ENCODE data around the gene GPR152. TPM values are rescaled to one million over a fixed set of nuclear protein-coding genes. Genes with fewer than 3 reads are reported as not detected.
A peak's percentile ranks its signal among the peaks of the same experiment; 100 is the strongest.
"Not testable (repeated sequence)": the region's sequence is repeated elsewhere in the genome, so short reads cannot be mapped to it uniquely, and the experiment has no call there.

Gene GPR152
- total RNA-seq, 1 donor from 2014 or later: not detected

DNA sequence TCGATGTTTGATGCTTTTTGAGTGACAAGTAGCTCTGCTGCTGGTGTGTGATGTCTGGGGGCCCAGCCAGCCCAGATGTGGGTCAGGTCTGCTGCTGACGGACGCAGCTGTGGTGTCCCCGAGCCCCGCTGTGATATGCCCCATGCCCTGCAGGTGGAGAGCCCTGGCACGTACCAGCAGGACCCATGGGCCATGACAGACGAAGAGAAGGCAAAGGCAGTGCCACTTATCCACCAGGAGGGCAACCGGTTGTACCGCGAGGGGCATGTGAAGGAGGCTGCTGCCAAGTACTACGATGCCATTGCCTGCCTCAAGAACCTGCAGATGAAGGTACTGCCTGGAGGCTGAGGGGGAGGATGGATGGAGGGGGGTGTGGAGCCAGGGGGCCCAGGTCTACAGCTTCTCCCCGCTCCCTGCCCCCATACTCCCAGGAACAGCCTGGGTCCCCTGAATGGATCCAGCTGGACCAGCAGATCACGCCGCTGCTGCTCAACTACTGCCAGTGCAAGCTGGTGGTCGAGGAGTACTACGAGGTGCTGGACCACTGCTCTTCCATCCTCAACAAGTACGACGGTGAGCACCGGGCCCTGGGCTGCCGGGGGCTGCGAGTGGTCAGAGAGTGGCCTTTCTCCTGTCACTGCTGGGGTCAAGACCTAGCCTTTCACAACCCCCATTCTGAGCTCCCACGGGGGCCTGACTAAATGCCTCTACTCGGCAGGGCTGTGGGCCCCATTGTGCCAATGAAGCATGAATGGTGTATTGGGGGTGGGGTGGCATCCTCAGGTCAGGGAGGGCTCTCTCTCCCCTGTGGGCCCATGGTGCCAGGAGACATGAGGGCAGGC is 37.6 kb upstream of the GPR152 start:
- Mint-ChIP-seq H3K36me3 (peaks cover 9% of the 10 kb centered on the region), H3K27ac (peak overlapping the region; percentile 39), H3K9me3 (no peaks in the 10 kb centered on the region), H3K27me3 (no peaks in the 10 kb centered on the region), H3K4me3 (no peak overlapping the region), H3K4me1 (ENCODE audit: unreplicated experiment) (peaks cover 8% of the 10 kb centered on the region)
- TF ChIP-seq, protein P1, sequence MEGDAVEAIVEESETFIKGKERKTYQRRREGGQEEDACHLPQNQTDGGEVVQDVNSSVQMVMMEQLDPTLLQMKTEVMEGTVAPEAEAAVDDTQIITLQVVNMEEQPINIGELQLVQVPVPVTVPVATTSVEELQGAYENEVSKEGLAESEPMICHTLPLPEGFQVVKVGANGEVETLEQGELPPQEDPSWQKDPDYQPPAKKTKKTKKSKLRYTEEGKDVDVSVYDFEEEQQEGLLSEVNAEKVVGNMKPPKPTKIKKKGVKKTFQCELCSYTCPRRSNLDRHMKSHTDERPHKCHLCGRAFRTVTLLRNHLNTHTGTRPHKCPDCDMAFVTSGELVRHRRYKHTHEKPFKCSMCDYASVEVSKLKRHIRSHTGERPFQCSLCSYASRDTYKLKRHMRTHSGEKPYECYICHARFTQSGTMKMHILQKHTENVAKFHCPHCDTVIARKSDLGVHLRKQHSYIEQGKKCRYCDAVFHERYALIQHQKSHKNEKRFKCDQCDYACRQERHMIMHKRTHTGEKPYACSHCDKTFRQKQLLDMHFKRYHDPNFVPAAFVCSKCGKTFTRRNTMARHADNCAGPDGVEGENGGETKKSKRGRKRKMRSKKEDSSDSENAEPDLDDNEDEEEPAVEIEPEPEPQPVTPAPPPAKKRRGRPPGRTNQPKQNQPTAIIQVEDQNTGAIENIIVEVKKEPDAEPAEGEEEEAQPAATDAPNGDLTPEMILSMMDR (conservative IDR thresholded peaks at IDR 0.05): no peak
- no peak for DNase-seq (ENCODE audit: extremely low spot score, unreplicated experiment)

- Mint-ChIP-seq H3K27me3 (no peaks in the 10 kb centered on the region), H3K36me3 (peaks cover 9% of the 10 kb centered on the region), H3K4me1 (ENCODE audit: unreplicated experiment) (peaks cover 15% of the 10 kb centered on the region), H3K9me3 (no peaks in the 10 kb centered on the region), H3K27ac (peak overlapping the region; percentile 39), H3K4me3 (no peak overlapping the region)
- TF ChIP-seq, protein P1 (conservative IDR thresholded peaks at IDR 0.05): no peak
- no peak for DNase-seq (ENCODE audit: extremely low spot score, unreplicated experiment)
These were observed 36.8 kb upstream of the GPR152 start for GRCh38 chr11:67489203-67489884.

DNA sequence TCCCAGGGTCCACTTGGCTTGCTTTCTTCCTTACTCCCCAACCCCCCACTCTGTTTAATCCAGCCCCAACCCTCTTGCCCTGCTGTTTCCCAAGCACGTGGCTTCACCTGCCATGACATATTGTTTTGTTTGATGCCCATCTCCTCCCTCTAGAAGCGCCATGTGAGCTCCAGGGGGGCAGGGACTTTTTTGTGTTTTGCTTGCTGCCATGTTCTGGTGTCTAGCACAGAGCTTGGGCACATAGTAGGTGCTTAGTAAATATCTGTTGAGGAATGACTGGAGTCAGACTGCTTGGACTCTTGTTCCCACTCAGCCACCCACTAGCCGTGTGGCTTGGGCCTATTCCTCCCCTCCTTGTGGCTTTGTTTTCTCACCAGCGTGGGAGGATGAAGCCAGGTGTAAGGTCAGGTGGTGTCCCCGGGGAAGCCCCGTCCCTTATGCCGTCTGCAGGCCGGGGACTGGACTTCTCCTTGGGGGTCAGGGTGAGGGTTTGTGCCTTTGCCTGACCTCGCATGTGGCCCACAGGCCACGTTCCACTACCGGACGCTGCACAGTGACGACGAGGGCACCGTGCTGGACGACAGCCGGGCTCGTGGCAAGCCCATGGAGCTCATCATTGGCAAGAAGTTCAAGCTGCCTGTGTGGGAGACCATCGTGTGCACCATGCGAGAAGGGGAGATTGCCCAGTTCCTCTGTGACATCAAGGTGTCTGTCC is 34.1 kb upstream of the GPR152 start:
- Mint-ChIP-seq H3K27ac (no peak overlapping the region), H3K36me3 (peaks cover 13% of the 10 kb centered on the region), H3K27me3 (peaks cover 3% of the 10 kb centered on the region), H3K9me3 (no peaks in the 10 kb centered on the region), H3K4me1 (ENCODE audit: unreplicated experiment) (peaks cover 31% of the 10 kb centered on the region), H3K4me3 (peak overlapping the region; percentile 57)
- DNase-seq (ENCODE audit: extremely low spot score, unreplicated experiment): no peak
- TF ChIP-seq, protein P1 (conservative IDR thresholded peaks at IDR 0.05): no peak

- DNase-seq (ENCODE audit: extremely low spot score, unreplicated experiment); H3K27me3 Mint-ChIP-seq; H3K27ac Mint-ChIP-seq; H3K9me3 Mint-ChIP-seq: not testable (repeated sequence)
- H3K4me3 Mint-ChIP-seq: peak overlapping the region; percentile 57
- H3K36me3 Mint-ChIP-seq: peaks cover 13% of the 10 kb centered on the region
- peaks cover 31% of the 10 kb centered on the region for H3K4me1 Mint-ChIP-seq (ENCODE audit: unreplicated experiment)
These were observed 33.4 kb upstream of the GPR152 start for GRCh38 chr11:67485873-67486361.

- Mint-ChIP-seq H3K4me1 (ENCODE audit: unreplicated experiment) (peaks cover 31% of the 10 kb centered on the region), H3K27ac (peak overlapping the region; percentile 50), H3K27me3 (peaks cover 3% of the 10 kb centered on the region), H3K36me3 (peaks cover 13% of the 10 kb centered on the region), H3K4me3 (peak overlapping the region; percentile 96), H3K9me3 (no peaks in the 10 kb centered on the region)
- no peak for DNase-seq (ENCODE audit: extremely low spot score, unreplicated experiment)
- TF ChIP-seq, protein P1 (conservative IDR thresholded peaks at IDR 0.05): no peak
These were observed 32.4 kb upstream of the GPR152 start for GRCh38 chr11:67484847-67485311.

Measured in type B pancreatic cell (in vitro differentiated cells).